ENCODE measurements around the gene TBC1D3B.

The TBC1D3B gene

DNA sequence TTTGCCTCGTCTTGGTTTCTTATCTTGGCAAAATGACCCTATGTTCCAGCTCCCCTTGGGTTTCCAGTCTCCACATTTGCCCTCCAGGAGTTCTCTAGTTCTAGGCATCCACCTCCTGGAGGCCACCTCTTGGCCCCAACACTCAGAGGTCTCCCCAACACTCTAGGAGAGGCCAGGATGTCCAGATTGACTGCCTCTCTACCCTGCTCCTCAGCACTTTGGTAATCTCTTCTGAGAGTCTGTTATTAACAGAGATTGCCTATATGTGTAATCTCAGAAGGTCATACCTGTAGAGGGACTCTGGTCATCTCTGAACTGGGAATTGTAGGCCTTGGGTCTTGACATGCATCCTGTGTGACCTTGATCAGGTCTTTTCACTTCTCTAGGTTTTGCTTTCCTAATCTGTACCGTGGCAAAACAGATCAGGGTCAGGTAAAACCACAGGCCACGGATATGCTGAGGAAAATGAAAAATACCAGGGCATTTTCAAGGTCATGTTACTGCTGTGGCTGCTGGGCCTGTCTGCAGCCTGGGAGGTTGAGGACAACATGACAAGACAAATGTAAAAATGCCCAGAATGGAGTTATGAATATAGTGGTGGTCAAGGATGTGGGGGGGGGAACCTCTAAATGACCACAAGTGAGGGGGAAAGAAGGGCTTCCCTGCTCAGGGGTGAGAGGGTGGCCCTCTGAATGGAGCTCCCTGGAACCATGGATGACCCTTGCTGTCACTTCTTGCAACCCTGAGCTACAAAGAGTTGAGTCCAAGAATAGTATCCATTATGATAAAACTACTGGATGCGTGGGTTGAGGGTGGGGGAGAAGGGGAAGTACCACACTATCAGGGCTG, 29.4 kb upstream of the TBC1D3B start:
- TF ChIP-seq, protein P1, sequence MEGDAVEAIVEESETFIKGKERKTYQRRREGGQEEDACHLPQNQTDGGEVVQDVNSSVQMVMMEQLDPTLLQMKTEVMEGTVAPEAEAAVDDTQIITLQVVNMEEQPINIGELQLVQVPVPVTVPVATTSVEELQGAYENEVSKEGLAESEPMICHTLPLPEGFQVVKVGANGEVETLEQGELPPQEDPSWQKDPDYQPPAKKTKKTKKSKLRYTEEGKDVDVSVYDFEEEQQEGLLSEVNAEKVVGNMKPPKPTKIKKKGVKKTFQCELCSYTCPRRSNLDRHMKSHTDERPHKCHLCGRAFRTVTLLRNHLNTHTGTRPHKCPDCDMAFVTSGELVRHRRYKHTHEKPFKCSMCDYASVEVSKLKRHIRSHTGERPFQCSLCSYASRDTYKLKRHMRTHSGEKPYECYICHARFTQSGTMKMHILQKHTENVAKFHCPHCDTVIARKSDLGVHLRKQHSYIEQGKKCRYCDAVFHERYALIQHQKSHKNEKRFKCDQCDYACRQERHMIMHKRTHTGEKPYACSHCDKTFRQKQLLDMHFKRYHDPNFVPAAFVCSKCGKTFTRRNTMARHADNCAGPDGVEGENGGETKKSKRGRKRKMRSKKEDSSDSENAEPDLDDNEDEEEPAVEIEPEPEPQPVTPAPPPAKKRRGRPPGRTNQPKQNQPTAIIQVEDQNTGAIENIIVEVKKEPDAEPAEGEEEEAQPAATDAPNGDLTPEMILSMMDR (IDR thresholded peaks at IDR 0.05), result no peak

DNA sequence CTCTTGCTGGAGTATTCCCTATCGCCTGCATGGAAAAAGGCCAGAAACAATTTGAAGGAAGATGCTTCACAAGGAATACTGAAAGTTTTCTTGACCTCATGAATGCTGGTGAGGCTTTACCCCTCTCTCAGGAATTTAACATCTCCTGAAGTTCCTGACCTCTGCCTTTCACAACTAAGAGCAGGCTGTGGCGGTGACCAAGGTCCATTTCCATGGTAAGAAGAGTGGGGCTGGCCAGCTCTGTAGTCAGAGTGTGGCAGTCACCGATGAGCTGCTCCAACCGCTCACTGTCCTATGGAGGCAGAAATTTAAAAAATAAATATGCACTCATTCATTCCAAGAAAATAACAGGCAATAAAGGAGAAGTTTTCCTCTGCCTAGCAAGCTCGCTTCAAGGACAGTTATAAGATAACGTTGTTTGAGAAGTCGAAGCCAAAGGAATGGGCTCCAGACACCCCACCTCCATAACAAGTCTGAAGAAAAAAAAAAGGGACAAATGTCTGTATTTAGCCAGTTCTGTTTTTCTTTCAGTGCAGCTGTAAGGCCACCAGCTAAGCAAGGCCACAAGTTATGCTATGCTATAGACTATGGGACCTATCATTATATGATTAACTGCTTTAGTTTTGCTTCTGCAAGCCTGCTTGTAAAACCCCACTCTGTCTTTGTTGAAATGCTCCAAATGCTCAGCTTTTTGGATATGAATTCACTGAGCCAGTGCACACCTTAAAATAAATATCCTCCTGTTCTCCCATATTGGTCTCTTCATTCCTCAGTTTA, 28.5 kb upstream of the TBC1D3B start:
- TF ChIP-seq, protein P1 (IDR thresholded peaks at IDR 0.05), result no peak

DNA sequence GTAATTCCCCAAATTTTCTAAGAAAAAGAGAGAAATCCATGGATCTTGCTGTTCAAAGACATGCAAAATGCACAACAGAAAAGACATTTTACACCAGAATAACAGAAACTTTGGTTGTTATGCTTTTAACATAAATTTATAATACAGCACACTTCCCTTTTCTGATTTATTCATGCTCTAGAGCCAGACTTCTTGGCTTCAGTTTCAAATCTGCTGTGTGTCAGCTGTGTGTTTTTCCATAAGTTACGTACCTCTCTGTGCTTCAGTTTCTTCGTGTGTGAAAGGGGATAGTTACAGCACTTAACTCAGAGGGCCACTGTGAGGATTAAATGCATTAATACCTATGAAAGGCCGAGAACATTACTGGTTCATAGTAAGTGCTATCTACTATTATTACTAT, 26.9 kb upstream of the TBC1D3B start:
- TF ChIP-seq, protein P1 (IDR thresholded peaks at IDR 0.05), result no peak

DNA sequence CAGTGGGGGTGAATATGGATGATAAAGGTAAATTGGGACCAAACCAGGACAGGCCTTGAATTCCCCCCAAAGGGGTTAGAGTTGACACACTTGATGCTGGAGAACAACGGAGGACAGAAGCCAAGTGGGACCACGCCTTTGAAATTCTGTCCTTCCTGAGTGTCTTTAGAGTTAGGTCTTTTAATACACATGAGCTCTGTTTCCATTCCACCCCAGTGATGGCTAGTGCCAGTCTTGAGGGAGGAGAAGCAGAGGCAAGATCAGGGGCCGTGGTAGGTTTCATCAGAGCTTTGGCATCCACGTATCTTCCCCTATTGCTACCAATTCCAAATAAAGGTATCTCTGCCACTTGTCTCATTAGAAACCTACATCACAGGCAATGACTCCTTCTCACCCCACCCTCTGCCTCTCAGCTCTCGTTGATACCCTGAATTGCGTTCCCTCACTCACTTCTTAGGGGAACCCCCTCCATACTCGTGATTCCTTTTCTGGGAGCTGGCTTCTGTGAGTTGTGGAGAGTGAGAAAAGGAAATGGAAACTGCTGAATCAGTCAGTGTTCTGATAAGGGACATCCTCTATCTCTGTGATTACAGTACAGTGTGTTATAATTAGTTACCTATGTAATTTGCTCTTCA, 22.5 kb upstream of the TBC1D3B start:
- TF ChIP-seq, protein P1 (IDR thresholded peaks at IDR 0.05), result no peak

DNA sequence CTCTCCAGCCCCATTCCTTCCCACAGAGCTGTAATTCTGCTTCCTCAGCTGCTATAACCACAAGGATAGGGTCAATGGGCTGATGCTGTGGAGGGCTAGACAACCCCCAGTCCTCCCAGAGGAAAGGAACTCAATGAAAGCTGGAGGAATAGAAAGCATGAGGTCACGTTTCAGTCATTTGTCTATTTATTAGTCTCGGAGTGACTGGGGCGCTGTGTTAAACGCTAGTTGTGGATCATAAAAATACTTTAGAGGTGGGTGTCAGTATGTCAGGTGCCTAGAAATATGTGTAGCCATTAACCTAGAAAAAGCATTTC, 20.9 kb upstream of the TBC1D3B start:
- TF ChIP-seq, protein P1 (IDR thresholded peaks at IDR 0.05), result no peak

DNA sequence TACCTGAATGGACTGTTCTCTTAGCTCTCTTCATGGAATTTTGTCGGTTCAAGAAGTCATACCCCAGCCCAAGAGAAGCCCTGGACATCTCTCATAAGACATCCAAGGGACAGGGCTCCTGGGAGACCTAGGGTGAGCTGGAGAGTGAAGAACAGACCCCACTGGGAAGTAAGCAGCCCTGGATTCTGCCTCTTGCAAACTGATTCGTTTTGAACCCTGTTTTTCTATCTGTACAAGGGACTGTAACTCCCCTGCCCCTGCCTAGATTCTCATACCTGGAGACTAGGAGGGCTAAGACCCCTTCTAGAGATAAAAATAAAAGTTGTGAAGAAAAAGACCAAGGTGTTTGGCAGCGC, 19.7 kb upstream of the TBC1D3B start:
- TF ChIP-seq, protein P1 (IDR thresholded peaks at IDR 0.05), result no peak

DNA sequence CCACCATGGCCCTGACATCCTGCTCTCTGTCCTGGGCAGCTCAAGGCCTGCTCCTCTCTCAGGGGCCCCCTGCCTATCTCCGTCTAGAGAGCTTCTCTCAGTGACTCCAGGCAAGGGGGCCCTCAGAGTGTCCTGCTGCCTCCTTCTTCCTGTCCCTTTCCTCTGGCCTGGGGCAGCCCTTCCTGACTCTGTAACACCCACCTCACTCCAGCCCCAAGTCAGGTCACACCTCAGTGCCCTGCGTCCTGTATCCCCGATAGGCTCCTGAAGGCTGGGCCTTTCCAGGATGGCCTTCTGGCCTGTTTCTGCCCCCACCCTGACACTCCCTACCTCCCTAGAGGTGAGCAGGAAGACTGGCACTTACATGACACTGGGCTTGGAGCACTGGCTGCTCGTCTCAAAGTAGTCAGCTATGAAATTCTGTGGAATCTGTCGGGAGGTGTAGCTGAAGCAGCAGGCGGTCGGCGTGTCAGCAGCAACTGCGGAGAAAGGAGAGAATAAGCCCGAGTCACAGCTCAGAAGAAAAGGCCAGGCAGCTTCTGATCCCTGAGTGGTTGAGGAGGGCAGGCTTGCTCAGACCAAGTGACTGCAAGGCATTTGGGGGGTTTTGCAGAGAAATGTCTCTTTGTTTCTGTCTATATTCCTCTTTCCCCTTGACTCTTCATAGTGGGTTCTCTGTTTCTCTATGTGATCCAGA, 19.1 kb upstream of the TBC1D3B start:
- TF ChIP-seq, protein P1 (IDR thresholded peaks at IDR 0.05), result no peak

Measured in LNCAP (cell line).